ENCODE results near the gene ISLR2. TPM values are rescaled to one million over a fixed set of nuclear protein-coding genes. Genes with fewer than 3 reads are reported as not detected.

Gene ISLR2
- total RNA-seq, 2 donors from 2014 or later, result 1.9 to 4.3 TPM

GRCh38 chr15:74133694-74134386 is 3.5 kb downstream of the ISLR2 start:
- Histone ChIP-seq H3K9me3 (no peaks in the 10 kb centered on the region), H3K27ac (no peak overlapping the region), H3K36me3 (no peaks in the 10 kb centered on the region), H3K27me3 (replicated peaks; ENCODE audit: insufficient read depth) (peaks cover 72% of the 10 kb centered on the region), H3K4me1 (replicated peaks) (peaks cover 8% of the 10 kb centered on the region), H3K4me3 (no peak overlapping the region)
- TF ChIP-seq CTCF (IDR thresholded peaks at IDR 0.05) (no peak), POLR2AphosphoS5 (IDR thresholded peaks at IDR 0.05) (no peak), POLR2A (IDR thresholded peaks at IDR 0.05) (no peak)
- intact Hi-C loops (cut with DNase I), result no loop called here
- 8% methylated on average over 53 of the region's 71 CpGs for WGBS
- no peak for DNase-seq (ENCODE audit: low spot score)

- Histone ChIP-seq H3K4me3 (no peak overlapping the region), H3K4me1 (replicated peaks) (peaks cover 8% of the 10 kb centered on the region), H3K27me3 (replicated peaks; ENCODE audit: insufficient read depth) (peaks cover 66% of the 10 kb centered on the region), H3K36me3 (no peaks in the 10 kb centered on the region), H3K27ac (no peak overlapping the region), H3K9me3 (no peaks in the 10 kb centered on the region)
- intact Hi-C loops (cut with DNase I), result no loop called here
- WGBS, result 7% methylated on average over 44 of the region's 53 CpGs
- no peak for DNase-seq (ENCODE audit: low spot score)
- no peak for TF ChIP-seq POLR2A (IDR thresholded peaks at IDR 0.05)
- peak in 2 of 4 experiments; percentile 28 to 52 for TF ChIP-seq CTCF (IDR thresholded peaks at IDR 0.05)
These were observed 4.1 kb downstream of the ISLR2 start for GRCh38 chr15:74134387-74135027.

- DNase-seq (ENCODE audit: low spot score), result no peak
- Histone ChIP-seq H3K27ac (no peak overlapping the region), H3K4me1 (replicated peaks) (peaks cover 8% of the 10 kb centered on the region), H3K36me3 (no peaks in the 10 kb centered on the region), H3K4me3 (no peak overlapping the region), H3K9me3 (no peaks in the 10 kb centered on the region), H3K27me3 (replicated peaks; ENCODE audit: insufficient read depth) (peaks cover 60% of the 10 kb centered on the region)
- intact Hi-C loops (cut with DNase I), result no loop called here
- TF ChIP-seq POLR2AphosphoS5 (IDR thresholded peaks at IDR 0.05), result no peak
- TF ChIP-seq CTCF (IDR thresholded peaks at IDR 0.05), result no peak
- no peak for TF ChIP-seq POLR2A (IDR thresholded peaks at IDR 0.05)
- 22% methylated on average over 27 of the region's 27 CpGs for WGBS
These were observed 4.7 kb downstream of the ISLR2 start for GRCh38 chr15:74135041-74135565.

GRCh38 chr15:74136540-74136813 is 6.1 kb downstream of the ISLR2 start:
- TF ChIP-seq CTCF (IDR thresholded peaks at IDR 0.05) (no peak), POLR2A (IDR thresholded peaks at IDR 0.05) (no peak), POLR2AphosphoS5 (IDR thresholded peaks at IDR 0.05) (no peak)
- under 1% methylated on average over 26 of the region's 26 CpGs for WGBS
- Histone ChIP-seq H3K27ac (no peak overlapping the region), H3K4me1 (replicated peaks) (peaks cover 8% of the 10 kb centered on the region), H3K9me3 (no peaks in the 10 kb centered on the region), H3K36me3 (no peaks in the 10 kb centered on the region), H3K4me3 (peak overlapping the region; percentile 24), H3K27me3 (replicated peaks; ENCODE audit: insufficient read depth) (peaks cover 47% of the 10 kb centered on the region)
- DNase-seq (ENCODE audit: low spot score), result no peak
- intact Hi-C loops (cut with DNase I), result no loop called here
